K562 (cell line): Measurements from ENCODE around the gene MLLT6. TPM values are rescaled to one million over a fixed set of nuclear protein-coding genes. Genes with fewer than 3 reads are reported as not detected.

Experiments
- ASH1L ChIP-seq: fragments of 450-650 bp; IDR thresholded peaks from 2 replicates; pipeline ENCODE4 v1.6.1; 2018; ENCODE audit warnings: borderline replicate concordance, mild to moderate bottlenecking, low read depth; ENCODE audit not compliant: partially characterized antibody
- CHCHD3 ChIP-seq: fragments of 250-450 bp; sonication (Bioruptor Pico); IDR thresholded peaks from 2 replicates; pipeline ENCODE4 v2.1.2; 2022; ENCODE audit warnings: mild to moderate bottlenecking
- CHD2 ChIP-seq: IDR thresholded peaks from 2 replicates; pipeline ENCODE4 v1.6.1; 2011; ENCODE audit warnings: low read depth, low read length
- FOS ChIP-seq: IDR thresholded peaks from 3 replicates; pipeline ENCODE4 v1.6.1; 2011; ENCODE audit not compliant: insufficient read length; ENCODE audit errors: extremely low read depth
- FOXJ2 ChIP-seq: fragments of 200-800 bp; sonication (Bioruptor generic); IDR thresholded peaks from 2 replicates; pipeline ENCODE4 v1.6.1; 2016; ENCODE audit warnings: missing genetic modification characterization, missing compliant biosample characterization
- FOXJ3 ChIP-seq: sonication (generic); formaldehyde crosslinking; IDR thresholded peaks from 2 replicates; pipeline ENCODE4 v1.4.0; 2020; ENCODE audit warnings: mild to moderate bottlenecking, missing genetic modification reagents
- GATA2 ChIP-seq: sonication (generic); formaldehyde crosslinking; IDR thresholded peaks from 2 replicates; pipeline ENCODE4 v1.4.0; 2020; ENCODE audit warnings: mild to moderate bottlenecking, missing genetic modification reagents
- KAT2B ChIP-seq: IDR thresholded peaks from one replicate; pipeline ENCODE4 v1.6.1; 2012; ENCODE audit warnings: low read depth, mild to moderate bottlenecking, control low read depth, inconsistent platforms, low read length, moderate library complexity
- MAFG ChIP-seq: fragments of 450-650 bp; conservative IDR thresholded peaks from 2 replicates; pipeline ENCODE4 v1.6.1; 2016; ENCODE audit warnings: missing genetic modification characterization, missing compliant biosample characterization
- MEIS2 ChIP-seq: fragments of 450-650 bp; IDR thresholded peaks from 2 replicates; pipeline ENCODE4 v1.6.1; 2014; ENCODE audit warnings: mild to moderate bottlenecking; ENCODE audit not compliant: partially characterized antibody
- MYC ChIP-seq, 2 experiments: fragments of 250-450 bp in 1 of 2; sonication (Bioruptor Pico) in 1 of 2; IDR thresholded peaks; 2 replicates each; pipeline versions ENCODE4 v1.5.1 to v1.6.1; 2012 to 2021; ENCODE audit warnings: low read depth in 2 of 2, borderline replicate concordance in 1 of 2, improper control_type of control experiment in 1 of 2, low read length in 1 of 2, mild to moderate bottlenecking in 1 of 2, moderate library complexity in 1 of 2
- NCOA1 ChIP-seq: fragments of 450-650 bp; IDR thresholded peaks from 2 replicates; pipeline ENCODE4 v1.6.1; 2016; ENCODE audit warnings: low read depth
- NONO ChIP-seq, 2 experiments: fragments of 200-400 bp in 1 of 2; fragments of 450-650 bp in 1 of 2; formaldehyde crosslinking in 1 of 2; IDR thresholded peaks; 2 replicates each; pipeline ENCODE4 v1.6.1; 2017; ENCODE audit warnings: low read depth in 2 of 2, mild to moderate bottlenecking in 2 of 2, moderate library complexity in 2 of 2, low read length in 1 of 2
- PHF21A ChIP-seq: fragments of 450-650 bp; IDR thresholded peaks from 2 replicates; pipeline ENCODE4 v1.6.1; 2017; ENCODE audit warnings: low read depth, borderline replicate concordance
- POLR2AphosphoS5 ChIP-seq: IDR thresholded peaks from 2 replicates; pipeline ENCODE4 v1.6.1; 2011; ENCODE audit warnings: mild to moderate bottlenecking, low read depth, low read length, moderate library complexity; ENCODE audit not compliant: control insufficient read depth, insufficient read depth
- PRDM10 ChIP-seq: fragments of 450-650 bp; IDR thresholded peaks from 2 replicates; pipeline ENCODE4 v1.6.1; 2018; ENCODE audit not compliant: partially characterized antibody
- SIN3B ChIP-seq: fragments of 450-650 bp; IDR thresholded peaks from 2 replicates; pipeline ENCODE4 v1.6.1; 2017; ENCODE audit warnings: low read depth, mild to moderate bottlenecking, moderate library complexity
- SP2 ChIP-seq: IDR thresholded peaks from 2 replicates; pipeline ENCODE4 v1.6.1; 2011; ENCODE audit warnings: mild to moderate bottlenecking, low read depth, low read length, moderate library complexity; ENCODE audit not compliant: poor library complexity, severe bottlenecking; ENCODE audit errors: extremely low read depth
- SREBF2 ChIP-seq: sonication (generic); formaldehyde crosslinking; IDR thresholded peaks from 2 replicates; pipeline ENCODE4 v1.4.0; 2020; ENCODE audit warnings: mild to moderate bottlenecking, missing genetic modification reagents
- ZBTB17 ChIP-seq: fragments of 450-650 bp; formaldehyde crosslinking; IDR thresholded peaks from 2 replicates; pipeline ENCODE4 v1.4.0; 2020; ENCODE audit warnings: mild to moderate bottlenecking
- ZNF175 ChIP-seq: fragments of 200-800 bp; sonication (Bioruptor generic); IDR thresholded peaks from 2 replicates; pipeline ENCODE4 v1.6.1; 2016; ENCODE audit warnings: low read depth, mild to moderate bottlenecking, missing genetic modification characterization, missing compliant biosample characterization
- ZNF347 ChIP-seq: fragments of 450-650 bp; formaldehyde crosslinking; IDR thresholded peaks from 2 replicates; pipeline ENCODE4 v1.4.0; 2020; ENCODE audit warnings: low read depth, mild to moderate bottlenecking, moderate library complexity
- ZNF668 ChIP-seq: fragments of 250-450 bp; sonication (Bioruptor Pico); IDR thresholded peaks from 2 replicates; pipeline ENCODE4 v1.8.0; 2022; ENCODE audit warnings: mild to moderate bottlenecking, inconsistent platforms
- ZNF766 ChIP-seq: fragments of 200-800 bp; sonication (Bioruptor generic); conservative IDR thresholded peaks from 2 replicates; pipeline ENCODE4 v1.6.1; 2016; ENCODE audit warnings: missing genetic modification characterization, missing compliant biosample characterization
- polyA plus RNA-seq, 8 experiments: library from polyadenylated mRNA; depleted of rRNA in 4 of 8; stranded (reverse) in 5 of 8; unstranded in 3 of 8; fragments of >200 nt; fragmentation: Nextera tagmentation in 2 of 8; fragmentation: Illumina TruSeq in 1 of 8; extraction: Ambion mirVana in 2 of 8; extraction: Trizol in 1 of 8; gene quantifications; 2 replicates each; pipeline versions ENCODE4 v1.2.1 to v1.2.3, GENCODE V29; 2011 to 2014; ENCODE audit warnings: inconsistent platforms in 1 of 8, missing spikeins in 1 of 8
- total RNA-seq, 7 experiments: library from RNA; depleted of rRNA in 6 of 7; stranded (reverse); fragments of >200 nt in 6 of 7; fragmentation: Illumina TruSeq in 2 of 7; extraction: Trizol in 2 of 7; gene quantifications; 2 replicates each; pipeline versions ENCODE4 v1.2.1 to v1.2.3, GENCODE V29; 2011 to 2021; ENCODE audit warnings: low replicate concordance in 1 of 7
- TF ChIP-seq, protein P1 (sequence below): fragments of 250-450 bp; sonication (Bioruptor Pico); IDR thresholded peaks from 2 replicates; pipeline ENCODE4 v1.6.1; 2021; ENCODE audit warnings: mild to moderate bottlenecking

Gene MLLT6
- total and polyA plus RNA-seq, 9 of the 15 experiments (the other 6 are each of a cell fraction or from before 2014, with no cell fraction given): 3.1 to 71.7 (median 30.0) TPM

DNA sequence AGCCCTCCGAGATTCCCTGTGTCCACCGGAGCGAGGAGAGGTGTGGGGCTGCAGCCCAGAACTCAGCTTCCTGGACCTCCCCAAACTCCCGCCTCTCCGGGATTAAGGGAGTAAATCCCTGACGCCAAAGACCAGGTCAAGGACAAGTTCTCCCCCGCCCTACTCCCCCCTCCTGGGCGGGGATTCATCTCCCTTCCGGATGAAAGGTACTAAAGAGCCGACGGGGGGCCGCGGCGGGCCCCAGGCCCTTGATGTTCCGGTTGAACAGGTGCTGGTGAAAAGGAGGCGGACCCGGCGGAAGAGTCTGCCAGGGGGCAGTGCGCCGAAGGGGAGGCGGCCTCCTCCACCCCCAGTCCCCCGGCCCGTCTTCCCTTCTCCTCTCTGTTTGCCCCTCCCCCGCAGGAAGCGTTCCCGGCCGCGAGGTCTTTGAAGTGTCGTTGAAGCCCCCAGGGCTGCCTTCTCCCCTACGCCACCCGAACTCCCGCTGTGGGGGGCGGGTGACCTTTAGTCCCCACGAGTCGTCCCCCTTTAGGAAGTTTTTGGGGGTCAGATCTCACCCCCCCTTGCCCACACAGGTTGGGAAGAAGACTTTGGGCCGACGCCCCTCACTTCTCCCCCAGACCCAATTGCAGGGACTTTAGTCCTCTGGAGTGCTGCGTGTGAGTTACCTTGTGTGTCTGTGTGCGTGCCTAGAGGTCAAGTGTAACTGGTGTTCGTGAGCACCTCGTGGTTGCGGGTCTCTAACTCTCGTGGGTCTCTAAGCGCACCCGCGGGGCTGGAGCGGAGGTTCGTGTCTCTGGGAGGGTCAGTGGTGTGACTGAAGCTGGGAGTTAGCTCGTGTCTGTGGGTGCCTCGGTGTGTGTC is 1.1 kb upstream of the MLLT6 start (continued):
- no peak for TF ChIP-seq GATA2
- no peak; the same call in 1 of the 2 replicates for TF ChIP-seq NCOA1
- TF ChIP-seq ZNF766: no peak
- no peak for TF ChIP-seq MEIS2
- TF ChIP-seq FOXJ2 (tag): no peak
- TF ChIP-seq, protein P1, sequence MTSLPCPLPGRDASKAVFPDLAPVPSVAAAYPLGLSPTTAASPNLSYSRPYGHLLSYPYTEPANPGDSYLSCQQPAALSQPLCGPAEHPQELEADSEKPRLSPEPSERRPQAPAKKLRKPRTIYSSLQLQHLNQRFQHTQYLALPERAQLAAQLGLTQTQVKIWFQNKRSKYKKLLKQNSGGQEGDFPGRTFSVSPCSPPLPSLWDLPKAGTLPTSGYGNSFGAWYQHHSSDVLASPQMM (CRISPR knock-in tag): no peak
- TF ChIP-seq PHF21A: peak; percentile 40; the same call in 1 of the 2 replicates
- TF ChIP-seq ASH1L: no peak
- no peak for TF ChIP-seq FOS
- TF ChIP-seq MYC (IDR thresholded peaks at IDR 0.05; ENCODE audit: low read depth, low read length): peak; percentile 57
- TF ChIP-seq MYC (CRISPR knock-in tag; IDR thresholded peaks at IDR 0.05; ENCODE audit: borderline replicate concordance, low read depth): no peak
- no peak; the same call in 1 of the 2 replicates for TF ChIP-seq POLR2AphosphoS5
- TF ChIP-seq MAFG (tag): no peak
- TF ChIP-seq PRDM10: peak; percentile 10
- TF ChIP-seq FOXJ3 (CRISPR knock-in tag): no peak
- no peak for TF ChIP-seq ZNF347 (CRISPR knock-in tag)
- no peak for TF ChIP-seq NONO (IDR thresholded peaks at IDR 0.05; ENCODE audit: low read depth in 2 of 2, low read length in 1 of 2)
- no peak; the same call in 1 of the 2 replicates for TF ChIP-seq ZBTB17 (CRISPR knock-in tag)
- no peak for TF ChIP-seq ZNF668 (CRISPR knock-in tag)
- TF ChIP-seq CHD2: peak; percentile 43; the same call in 1 of the 2 replicates
- TF ChIP-seq CHCHD3 (CRISPR knock-in tag): no peak
- TF ChIP-seq ZNF175 (CRISPR knock-in tag): no peak
- 0 out of 2 replicates have a peak, but pooled peaks have one; percentile 86 for TF ChIP-seq SREBF2 (CRISPR knock-in tag)
- TF ChIP-seq KAT2B: no peak
- no peak for TF ChIP-seq SIN3B
- no peak for TF ChIP-seq SP2
